AG04450 (cell line): ENCODE results near the gene INTS7. TPM values are rescaled to one million over a fixed set of nuclear protein-coding genes. Genes with fewer than 3 reads are reported as not detected.

ENCODE experiments used
- CTCF ChIA-PET: fragments of 300-600, 350-600 bp; formaldehyde crosslinking; extraction: SDS; loops from one replicate; lab custom pipeline; 2022; ENCODE audit warnings: antibody characterized with exemption, inconsistent platforms; lab: Charles Lee
- POLR2A ChIA-PET: fragments of 350-600 bp; formaldehyde crosslinking; extraction: SDS; loops from one replicate; lab custom pipeline; 2021; ENCODE audit warnings: antibody characterized with exemption, inconsistent platforms; lab: Yijun Ruan, JAX
- DNase-seq: peaks from one replicate; pipeline ENCODE4 v3.0.0-alpha.2; 2011; ENCODE audit warnings: low read depth, low spot score
- H3K27ac ChIP-seq: one replicate; pipeline ENCODE4 v1.5.1; 2012; ENCODE audit warnings: low read depth, low read length, control low read depth
- H3K27me3 ChIP-seq: one replicate; pipeline ENCODE4 v1.6.0; 2012; ENCODE audit warnings: low read length; ENCODE audit not compliant: control insufficient read depth, insufficient read depth
- H3K4me3 ChIP-seq: 2 replicates; pipeline ENCODE4 v1.5.1; 2011; ENCODE audit warnings: mild to moderate bottlenecking, low read depth, low read length, control low read depth
- H3K9me3 ChIP-seq: 2 replicates; pipeline ENCODE4 v1.5.1; 2012; ENCODE audit warnings: low read length; ENCODE audit not compliant: control insufficient read depth, insufficient read depth
- CTCF ChIP-seq: IDR thresholded peaks from 2 replicates; pipeline ENCODE4 v1.5.1; 2011; ENCODE audit warnings: low read depth, low read length, control low read depth, inconsistent platforms
- polyA plus RNA-seq: library from polyadenylated mRNA; depleted of rRNA; stranded (reverse); fragments of >200 nt; gene quantifications from 2 replicates; pipeline ENCODE4 v1.2.3, GENCODE V29; 2011

Gene INTS7
- polyA plus RNA-seq, 1 experiment, result 20.1 TPM

DNA sequence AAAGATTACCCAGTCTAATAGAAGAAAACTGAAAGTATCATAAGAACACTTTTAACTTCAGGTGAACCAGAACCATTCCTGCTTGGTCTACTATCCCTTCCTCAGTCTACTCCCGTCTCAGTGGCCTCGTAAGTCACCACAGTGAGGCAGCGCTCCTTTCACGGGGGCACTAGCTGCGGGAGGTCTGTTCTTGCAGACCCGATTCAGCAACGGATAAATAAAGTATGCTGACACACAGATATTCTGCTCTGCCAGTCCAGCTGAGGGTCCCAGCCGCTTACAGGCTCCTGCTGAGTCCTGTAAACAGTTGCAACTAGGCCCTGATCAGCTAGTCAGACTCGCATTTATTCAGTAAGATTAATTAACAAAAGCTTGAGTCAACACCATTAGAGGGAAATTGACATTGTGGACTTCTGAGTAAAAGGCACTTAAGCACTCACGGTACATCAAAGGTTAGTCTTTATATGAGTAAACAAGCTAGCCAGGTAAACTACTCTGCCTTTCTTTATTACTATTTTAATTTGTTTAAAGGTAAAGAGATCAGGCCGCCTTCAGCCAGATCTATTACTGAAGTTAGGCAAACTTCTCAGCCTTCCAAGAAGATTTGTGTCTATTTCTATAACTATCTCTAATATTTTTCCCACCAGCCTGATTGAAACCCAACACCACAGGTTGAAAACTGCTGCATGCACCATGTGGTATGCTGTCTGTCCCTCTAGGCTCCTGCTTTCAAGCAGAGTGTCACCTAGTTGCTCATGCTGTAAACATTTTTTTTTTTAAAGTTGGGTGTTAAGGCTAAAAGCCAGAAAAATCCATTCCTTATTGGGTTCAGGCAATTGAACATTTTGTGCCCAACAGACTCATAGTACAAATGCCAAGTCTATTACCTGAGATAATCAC, 87.7 kb downstream of the INTS7 start:
- ChIA-PET POLR2A (no interaction called here), CTCF (no interaction called here)
- no peak for DNase-seq
- Histone ChIP-seq H3K27me3 (no peaks in the 10 kb centered on the region), H3K9me3 (no peaks in the 10 kb centered on the region), H3K4me3 (no peak overlapping the region), H3K27ac (no peak overlapping the region)
- no peak for TF ChIP-seq CTCF

DNA sequence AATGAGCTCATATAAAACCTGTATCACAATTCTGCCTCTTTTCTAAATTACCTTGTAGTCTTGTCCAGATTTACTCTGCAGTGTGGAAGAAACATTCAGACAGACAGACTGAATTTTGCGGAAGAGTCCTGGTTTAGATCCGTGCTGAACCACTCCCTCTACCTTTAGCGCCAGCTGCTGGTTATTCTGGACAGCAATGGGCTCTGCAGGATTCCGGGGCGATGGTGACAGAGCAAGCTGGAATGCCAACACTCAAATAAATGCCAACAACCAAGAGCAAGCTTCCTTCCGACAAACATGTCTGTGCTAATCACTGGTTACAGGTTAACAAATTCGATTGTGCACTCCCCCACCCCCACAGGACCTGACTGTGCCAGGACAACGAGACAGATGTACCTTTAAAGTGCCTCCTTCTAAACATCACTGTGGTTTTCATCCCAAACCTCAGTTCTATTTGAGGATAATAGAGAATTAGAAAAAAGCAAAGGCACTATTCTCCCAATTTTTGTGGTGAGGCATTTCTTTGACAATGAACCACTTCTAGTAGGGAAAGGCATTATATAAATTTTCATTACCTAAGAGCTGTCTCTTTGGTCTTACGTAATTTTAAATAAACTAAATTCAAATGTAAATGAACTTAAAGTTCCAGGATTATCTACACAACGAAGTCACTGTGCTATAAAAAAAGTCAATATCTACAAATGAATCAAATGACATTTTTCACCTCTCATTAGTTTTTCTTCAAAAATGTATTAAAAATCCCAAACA, 90.4 kb downstream of the INTS7 start:
- CTCF ChIA-PET, result interaction anchor here (0.6 to 2.8 kb wide), 7 partner anchors 8 to 264 kb away, joined by 3 to 19 read pairs (median 4); partner anchors contain the start of genes DTL and INTS7
- DNase-seq, result no peak
- H3K4me3 ChIP-seq, result no peak overlapping the region
- POLR2A ChIA-PET, result no interaction called here
- TF ChIP-seq CTCF, result peak; percentile 33
- no peak overlapping the region for H3K27ac ChIP-seq
- H3K27me3 ChIP-seq, result no peaks in the 10 kb centered on the region
- no peaks in the 10 kb centered on the region for H3K9me3 ChIP-seq

DNA sequence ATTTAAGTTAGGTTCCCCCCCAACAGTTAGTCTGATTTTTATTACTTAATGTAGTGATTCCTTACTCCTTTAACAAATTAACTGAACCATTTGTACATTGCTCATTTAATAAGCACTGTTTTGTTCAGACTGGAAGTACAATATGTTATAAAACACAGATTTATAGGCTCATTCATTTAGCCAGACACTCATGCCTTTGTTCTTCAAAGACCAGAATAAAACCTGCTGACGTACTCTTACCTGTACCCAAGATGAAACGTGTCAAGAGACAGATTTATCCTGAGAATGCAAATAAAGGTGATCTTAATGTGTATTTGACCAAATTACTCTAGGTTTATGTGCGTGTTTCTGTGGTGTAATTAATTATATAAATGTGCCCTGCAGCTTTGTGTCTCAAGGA, 92.8 kb downstream of the INTS7 start:
- H3K27ac ChIP-seq, result no peak overlapping the region
- no peak for TF ChIP-seq CTCF
- ChIA-PET POLR2A (no interaction called here), CTCF (no interaction called here)
- H3K4me3 ChIP-seq, result no peak overlapping the region
- no peaks in the 10 kb centered on the region for H3K9me3 ChIP-seq
- H3K27me3 ChIP-seq, result no peaks in the 10 kb centered on the region
- no peak for DNase-seq

DNA sequence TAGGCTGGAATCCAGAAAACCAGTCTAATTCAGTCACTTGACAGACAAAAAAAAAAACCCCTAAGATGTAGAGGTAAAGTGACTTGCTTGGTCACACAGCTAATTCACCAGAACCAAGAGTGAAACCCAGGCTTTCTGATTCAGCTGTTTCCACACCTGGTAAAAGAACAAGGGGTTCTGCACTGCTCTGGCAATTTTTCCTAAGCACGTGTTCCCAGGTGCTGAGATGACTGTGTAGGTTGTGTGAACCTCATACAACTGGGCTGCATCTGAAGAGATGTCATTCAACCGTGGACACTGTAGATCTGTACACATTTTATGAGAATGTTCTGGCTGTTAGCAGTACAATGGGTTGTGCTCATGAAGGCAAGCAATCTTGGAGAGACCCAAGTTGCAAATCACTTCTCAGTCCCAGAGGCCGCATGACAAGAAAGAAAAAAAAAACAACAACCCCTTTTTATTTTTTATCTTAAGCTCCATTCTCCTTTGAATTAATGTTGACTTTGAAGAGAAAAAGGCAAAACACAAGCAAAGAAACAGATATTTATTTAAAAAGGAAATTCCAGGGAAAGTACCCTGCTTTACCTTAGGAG, 95.4 kb downstream of the INTS7 start:
- DNase-seq, result no peak
- Histone ChIP-seq H3K9me3 (no peaks in the 10 kb centered on the region), H3K4me3 (no peak overlapping the region), H3K27ac (no peak overlapping the region), H3K27me3 (no peaks in the 10 kb centered on the region)
- no peak for TF ChIP-seq CTCF
- ChIA-PET CTCF (interaction anchor here (0.6 to 3.1 kb wide), 6 partner anchors 9 to 260 kb away, joined by 3 to 14 read pairs (median 3); partner anchors contain the start of genes DTL and INTS7), POLR2A (no interaction called here)
